Measurements from ENCODE around the gene FRMD4A.

DNA sequence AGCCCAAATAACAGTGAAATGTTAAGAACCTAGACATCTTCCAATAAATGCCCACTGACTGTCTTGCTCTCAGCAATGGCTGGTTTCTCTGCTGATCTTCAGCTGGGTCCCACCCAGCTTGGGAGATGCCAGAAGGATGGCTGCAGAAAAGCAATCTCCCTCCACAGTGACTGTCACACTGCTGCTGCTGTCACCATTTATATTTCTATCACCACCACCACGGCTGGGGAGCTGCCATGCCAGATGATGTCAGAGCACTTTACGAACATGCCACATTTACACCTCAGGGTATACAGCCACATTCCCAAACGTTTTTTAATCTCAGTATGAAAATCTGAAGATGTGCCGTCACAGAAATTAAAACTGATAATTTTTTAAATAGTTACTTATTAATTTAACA lies 29.8 kb upstream of the FRMD4A start:
- no peak for TF ChIP-seq EZH2 (IDR thresholded peaks at IDR 0.05; ENCODE audit: insufficient read depth, poor library complexity, severe bottlenecking)
- no peak for TF ChIP-seq EZH2phosphoT487 (IDR thresholded peaks at IDR 0.05; ENCODE audit: insufficient read depth, low read depth)
